GM21576 (cell line): Measurements from ENCODE around the gene OTOP3.
"Not testable (repeated sequence)": the region's sequence is repeated elsewhere in the genome, so short reads cannot be mapped to it uniquely, and the experiment has no call there.

Experiments
- ATAC-seq: cut with Tn5 transposase; IDR thresholded peaks from one replicate; pipeline ENCODE4 v1.9.1; 2021; ENCODE audit warnings: mild to moderate bottlenecking, moderate library complexity; ENCODE audit not compliant: unreplicated experiment

The OTOP3 gene, protein sequence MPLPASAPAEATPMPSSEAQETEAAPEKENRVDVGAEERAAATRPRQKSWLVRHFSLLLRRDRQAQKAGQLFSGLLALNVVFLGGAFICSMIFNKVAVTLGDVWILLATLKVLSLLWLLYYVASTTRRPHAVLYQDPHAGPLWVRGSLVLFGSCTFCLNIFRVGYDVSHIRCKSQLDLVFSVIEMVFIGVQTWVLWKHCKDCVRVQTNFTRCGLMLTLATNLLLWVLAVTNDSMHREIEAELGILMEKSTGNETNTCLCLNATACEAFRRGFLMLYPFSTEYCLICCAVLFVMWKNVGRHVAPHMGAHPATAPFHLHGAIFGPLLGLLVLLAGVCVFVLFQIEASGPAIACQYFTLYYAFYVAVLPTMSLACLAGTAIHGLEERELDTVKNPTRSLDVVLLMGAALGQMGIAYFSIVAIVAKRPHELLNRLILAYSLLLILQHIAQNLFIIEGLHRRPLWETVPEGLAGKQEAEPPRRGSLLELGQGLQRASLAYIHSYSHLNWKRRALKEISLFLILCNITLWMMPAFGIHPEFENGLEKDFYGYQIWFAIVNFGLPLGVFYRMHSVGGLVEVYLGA

DNA sequence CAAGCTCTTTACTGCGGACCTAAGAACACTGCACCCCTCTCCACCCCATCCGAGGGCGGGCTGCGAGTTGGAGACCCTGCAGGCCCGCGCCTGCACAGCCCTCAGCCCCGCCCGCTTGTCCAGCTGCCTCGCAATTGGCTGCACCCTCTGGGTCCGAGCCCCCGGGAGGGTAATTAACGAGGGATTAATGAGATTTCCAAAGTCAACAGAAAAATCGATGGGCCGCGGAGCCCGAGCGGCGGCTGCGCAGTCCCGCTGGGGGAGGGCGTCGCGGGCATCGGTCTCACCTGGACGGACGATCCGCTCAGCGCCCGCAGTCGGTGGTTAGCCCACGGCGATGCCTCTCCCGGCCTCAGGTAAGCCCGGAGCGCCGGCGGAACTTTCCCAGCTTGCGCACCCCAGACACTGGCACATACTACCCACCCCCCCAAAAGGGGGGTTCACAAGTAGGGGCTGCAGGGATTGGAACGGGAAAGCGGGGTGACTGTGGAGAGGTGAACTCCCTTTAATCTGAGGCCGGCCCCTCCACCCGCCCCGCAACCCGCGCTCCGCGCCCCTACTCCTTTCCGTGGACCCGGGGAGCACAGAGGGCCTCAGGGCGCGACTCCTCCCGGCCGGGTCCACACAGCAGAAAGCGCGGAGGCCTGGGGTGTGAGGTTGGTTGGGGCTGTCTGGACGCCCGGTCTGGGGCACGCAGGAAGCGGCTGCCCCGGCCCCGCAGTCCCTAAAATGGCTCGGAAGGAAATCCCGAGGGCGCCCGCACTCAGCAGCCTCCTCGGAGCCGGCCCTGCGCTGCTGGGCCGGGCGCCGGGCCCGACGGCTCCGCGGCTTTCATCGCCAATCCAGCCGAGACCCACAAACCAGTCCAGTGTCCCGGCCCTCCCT is at the start of gene OTOP3:
Gene OTOP3 (plus strand): TSS at position 314 of the 885 bp plus-strand sequence. CDS start 24 bp downstream, at position 338.
- no peak for ATAC-seq

DNA sequence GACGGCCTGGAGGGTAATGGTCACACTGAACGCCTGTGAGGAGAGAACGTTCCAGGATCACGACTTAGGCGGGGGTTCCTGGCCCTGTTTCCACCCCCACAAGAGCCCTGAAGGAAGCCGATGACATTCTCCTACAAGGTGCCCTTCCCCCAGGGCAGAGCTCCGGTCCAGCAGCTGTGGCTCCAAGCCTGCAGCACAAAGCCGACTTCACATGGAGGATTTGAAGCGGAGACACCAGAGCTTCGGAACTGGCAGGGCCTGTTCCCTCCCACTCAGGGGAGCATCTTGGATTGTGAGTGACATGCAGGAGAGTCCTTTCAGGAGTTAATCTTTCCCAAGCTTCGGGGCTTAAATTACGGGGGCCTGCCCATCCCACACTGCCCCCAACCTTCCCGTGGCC is 47.2 kb upstream of the OTOP3 start:
- no peak for ATAC-seq

DNA sequence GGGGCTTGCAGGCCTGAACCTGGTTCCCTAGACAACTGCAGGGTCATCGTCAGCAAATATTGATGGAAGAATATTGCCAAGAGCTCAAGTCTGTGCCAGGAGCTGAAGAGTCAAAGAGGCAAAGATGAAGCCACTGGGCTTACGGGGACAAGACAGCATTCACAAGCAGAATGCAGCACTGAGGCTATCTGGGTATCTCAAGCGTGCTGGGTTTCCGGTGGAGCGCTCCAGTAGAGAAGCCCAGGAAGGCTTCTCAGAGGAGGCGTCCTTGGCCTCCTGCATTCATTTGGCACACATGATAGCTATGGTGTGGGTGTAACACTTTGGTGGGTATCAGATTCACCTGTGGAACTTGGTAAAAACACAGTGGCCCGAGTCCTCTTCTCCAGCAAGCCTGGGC is 45.1 kb upstream of the OTOP3 start:
- no peak for ATAC-seq

DNA sequence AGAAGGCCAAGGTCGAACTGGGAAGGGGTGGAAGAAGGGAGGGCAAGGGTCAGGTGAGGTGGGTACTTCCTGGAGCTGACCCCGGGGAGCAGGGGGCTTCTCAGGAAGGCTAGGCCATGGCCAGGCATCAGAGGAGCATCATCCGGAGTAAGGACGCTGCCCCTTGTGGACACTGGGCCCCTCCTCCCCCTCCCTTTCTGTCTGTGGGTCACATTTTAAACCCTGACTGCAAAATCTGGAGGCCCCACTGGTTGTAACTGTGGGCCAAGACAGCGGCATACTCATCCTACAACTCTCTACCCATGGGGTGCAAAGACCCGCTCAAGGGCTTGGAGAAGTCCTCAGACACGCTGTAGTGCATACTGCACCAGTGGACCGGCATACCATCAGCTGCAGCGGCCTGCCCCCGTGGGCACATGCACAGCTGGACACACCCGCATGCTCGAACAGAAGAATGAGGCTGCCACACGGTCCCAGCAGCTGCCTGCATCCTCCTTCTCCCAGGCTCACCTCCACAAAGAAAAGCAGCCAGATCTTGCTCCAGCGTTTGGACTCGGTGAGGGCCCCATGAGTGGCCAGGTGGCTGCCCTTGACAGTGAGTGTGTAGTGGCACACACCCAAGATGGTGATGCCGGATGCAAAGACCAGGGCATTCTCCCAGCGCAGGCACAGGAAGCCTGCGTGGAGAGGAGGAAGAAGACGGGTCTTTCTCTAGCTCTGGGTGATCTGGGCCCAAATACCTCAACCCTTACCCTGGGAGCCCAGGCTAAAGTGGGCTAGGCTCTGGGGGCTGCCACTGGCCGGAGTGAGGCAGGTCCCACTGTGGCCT is 43.5 kb upstream of the OTOP3 start:
- ATAC-seq: no peak

DNA sequence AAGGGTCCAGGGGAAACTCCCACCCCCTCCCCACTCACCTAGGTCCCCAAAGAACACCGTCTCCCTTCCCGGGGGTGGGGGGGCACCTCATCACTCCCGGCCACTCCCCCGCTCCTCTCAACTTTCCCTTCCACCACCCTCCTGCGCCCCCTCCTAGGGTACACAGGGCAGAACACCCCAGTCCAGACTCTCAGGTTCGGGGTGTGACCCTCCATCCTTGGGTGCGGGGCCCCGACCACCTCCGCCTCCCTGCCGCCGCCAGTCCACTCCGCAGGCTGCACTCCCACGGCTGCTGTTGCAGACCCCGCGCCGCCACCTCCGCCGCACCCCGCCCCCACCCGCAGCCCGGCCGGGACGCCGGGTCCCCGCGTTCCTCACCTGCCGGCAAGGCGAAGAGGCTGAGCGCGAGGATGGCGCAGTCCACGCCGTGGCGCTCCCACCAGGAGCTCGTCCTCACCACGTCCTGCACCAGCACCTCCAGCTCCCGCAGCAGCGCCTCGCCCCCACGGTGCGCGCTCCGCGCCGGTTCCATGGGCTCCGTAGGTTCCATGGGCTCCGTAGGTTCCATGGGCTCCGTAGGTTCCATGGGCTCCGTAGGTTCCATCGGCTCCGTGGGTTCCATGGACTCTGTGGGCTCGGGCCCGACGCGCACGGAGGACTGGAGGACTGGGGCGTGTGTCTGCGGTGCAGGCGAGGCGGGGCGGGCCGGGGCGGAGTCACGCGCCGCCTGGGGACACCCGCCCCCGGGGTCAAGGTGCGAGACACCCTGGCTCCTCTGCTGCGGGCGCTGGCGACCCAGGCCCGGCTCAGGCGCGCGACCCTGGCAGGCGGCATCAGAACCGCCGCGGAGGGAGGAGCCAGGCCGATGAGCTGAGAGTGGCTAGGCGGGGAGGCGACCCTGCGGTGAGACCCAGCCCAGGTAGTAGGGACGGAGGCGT is 42.5 kb upstream of the OTOP3 start, which contains the start of gene FADS6:
Gene FADS6 (minus strand): TSS at position 660 of the 938 bp plus-strand sequence. CDS start 38 bp downstream, at position 622.
- ATAC-seq: no peak

DNA sequence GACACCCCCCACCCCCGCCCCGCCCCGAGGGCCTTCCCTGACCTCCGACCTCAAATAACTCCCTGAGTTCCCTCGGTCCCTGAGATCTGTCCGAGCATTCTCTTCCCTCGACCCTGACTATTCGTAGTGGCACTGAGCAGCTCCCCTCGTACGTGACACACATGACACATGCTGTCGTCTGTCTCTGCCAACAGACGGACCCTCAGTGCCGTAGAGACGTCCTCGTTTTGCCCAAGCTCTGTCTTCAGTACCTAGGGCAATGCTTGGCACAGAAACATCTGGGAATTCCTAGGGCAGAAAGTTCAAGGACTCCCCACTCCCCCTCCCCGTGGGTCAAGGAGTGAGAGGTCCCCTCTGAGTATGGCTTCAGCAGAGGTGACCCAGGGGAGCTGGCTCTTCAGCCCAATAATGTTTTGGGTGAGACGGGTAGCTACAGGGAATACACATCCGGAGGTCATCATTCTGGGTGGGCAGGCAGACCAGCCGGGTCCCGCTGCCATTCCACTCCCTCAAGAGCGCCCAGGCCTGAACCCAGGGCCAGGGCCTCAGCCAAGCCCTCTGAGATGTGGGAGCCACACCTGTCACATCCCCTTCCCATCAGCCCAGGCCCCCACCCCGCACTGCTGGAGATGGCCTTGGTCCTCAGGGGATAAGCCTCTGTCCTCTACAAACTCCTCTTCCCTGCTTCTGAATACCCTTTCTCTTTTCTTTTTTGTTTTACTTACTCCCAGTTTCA is 41.6 kb upstream of the OTOP3 start:
- ATAC-seq: no peak

DNA sequence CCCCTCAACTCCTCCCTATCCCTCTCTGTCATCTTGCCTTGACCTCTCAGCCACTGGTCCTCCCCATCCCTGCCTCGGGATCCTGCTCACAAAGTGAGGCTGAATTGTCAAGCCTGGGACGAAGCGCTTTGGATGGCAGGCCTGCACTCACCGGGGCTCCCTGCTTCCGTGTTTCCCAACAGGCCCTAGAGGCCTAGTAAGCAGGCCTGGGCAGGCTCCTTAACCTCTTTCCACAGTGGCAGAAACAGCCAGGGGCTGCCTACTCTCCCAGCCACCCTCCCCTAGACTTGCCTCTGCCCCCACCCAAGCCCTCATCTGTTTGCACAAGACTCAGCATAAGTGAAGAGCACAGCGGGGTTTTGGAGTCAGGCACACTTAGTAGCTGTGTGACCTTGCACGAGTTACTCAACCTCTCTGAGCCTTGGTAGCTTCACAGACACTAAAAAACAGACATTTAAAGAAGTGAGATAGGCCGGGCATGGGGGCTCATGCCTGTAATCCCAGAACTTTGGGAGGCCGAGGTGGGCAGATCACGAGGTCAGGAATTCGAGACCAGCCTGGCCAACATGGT is 37.2 kb upstream of the OTOP3 start:
- no peak for ATAC-seq

DNA sequence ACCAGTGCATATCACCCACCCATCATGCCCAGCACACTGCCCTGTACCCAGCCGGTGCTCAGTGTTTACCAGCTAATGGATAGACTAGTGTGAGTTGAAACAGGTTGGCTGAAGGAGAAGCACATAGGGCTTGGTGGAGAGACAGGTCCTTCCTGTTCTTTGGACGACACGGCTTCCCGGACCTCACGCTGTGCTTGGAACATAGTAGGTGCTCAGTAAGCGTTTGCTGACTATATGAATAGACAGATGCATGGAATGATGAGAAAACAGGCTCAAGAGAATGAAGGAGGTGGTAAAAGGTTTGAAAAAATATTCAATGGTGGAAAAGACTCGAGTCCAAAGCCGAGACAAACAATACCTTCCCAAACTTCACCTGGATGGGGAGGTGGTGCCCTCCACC is 35.5 kb upstream of the OTOP3 start:
- no peak for ATAC-seq

DNA sequence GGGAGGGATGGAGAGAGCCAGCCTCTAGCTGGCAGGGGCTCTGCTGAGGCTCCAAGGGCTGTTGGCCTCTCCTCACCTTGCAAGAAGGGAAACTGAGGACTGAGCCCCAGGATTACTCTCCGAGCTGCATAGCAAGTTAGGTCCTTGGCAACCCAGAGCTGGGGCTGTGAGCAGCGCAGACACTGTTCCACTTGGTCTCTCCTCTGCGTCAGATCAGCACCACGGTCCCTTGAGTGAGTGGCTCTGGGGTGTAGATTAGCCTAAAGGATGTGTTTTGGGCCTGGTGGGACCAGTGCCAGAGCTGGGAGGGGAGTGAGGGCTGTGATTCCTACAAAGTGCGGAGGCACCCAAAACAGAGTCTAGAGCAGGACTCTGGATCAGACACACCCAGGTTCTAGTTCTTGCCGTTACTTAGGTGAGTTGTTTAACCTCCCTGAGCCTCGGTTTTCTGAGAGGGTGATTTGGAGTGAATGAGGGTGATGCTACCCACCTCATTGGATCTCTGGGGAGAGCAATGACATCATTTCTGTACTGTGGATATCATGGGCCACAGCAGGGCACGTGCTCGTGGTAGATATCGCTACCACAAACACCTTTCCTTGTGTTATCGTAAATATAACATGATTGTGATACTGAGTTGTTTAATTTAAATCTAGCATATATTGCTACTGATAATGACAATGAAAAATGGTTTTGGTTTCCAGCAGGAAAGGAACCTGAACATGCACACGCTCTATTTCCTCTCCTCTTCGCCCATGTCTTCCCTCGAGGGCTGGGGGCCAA is 34.2 kb upstream of the OTOP3 start:
- no peak for ATAC-seq

DNA sequence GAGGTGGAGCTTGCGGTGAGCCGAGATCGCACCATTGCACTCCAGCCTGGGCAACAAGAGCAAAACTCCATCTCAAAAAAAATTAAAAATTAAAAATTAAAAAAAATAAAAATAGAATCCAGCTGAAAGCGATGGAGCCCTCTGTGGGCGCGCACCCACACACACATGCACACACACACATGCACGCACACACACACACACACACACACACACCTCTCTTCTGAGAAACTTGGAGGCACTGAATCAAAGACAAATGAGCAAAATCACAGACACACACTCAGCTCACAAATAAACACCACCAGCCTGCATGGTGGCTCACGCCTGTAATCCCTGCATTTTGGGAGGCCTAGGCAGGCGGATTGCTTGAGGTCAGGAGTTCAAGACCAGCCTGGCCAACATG is 32.7 kb upstream of the OTOP3 start:
- ATAC-seq: no peak

DNA sequence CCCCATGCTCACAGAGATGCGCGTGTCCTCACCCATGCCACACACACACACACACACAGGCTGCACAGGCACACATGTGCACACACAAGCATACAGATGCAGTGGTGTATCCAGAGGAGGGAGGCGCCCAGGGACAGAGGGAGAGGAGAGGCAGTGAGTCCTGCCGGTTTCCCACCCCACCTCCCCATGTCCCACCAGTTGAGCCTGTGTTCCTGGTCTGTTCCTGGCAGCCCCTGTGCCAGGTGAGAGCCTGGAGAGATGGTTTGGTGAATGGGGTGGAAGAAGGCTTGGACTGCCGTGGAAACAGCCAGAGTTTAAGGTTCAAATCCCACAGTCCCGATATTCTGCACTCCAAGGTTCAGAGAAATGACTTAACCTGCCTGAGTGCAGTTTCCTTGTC is 32.0 kb upstream of the OTOP3 start:
- no peak for ATAC-seq

DNA sequence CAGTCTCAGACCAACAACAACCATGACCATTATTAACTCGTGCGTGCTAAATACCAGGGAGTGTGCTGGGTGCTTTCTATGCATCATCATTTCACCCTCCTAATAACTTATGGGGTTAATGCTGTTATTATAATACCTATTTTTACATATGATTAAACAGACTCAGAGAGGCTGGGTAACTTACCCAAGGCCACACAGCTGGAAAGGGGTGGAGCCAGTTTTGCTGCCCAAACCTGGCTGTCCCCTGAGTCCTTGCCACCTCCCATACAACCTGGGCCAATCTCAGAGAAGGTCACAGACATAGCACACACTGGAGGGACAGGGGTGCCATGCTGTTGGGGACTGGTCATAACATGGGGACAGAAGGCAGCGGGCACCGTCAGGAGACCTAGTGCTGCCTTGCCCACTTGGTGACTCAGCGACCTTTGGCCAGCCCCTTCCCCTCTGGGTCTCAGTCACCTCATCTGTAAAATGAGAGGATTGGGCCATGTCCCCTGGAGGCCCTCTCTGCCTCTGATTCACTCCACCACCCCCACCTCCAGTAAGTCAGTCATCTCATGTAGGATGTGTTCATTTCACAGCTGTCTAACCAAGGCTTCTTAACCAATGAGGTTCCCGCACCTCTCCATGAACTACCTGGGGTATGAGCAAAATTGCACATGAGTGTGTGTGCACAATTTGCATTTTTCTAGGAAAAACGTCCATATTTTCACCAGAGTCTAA is 30.9 kb upstream of the OTOP3 start:
- ATAC-seq: no peak

DNA sequence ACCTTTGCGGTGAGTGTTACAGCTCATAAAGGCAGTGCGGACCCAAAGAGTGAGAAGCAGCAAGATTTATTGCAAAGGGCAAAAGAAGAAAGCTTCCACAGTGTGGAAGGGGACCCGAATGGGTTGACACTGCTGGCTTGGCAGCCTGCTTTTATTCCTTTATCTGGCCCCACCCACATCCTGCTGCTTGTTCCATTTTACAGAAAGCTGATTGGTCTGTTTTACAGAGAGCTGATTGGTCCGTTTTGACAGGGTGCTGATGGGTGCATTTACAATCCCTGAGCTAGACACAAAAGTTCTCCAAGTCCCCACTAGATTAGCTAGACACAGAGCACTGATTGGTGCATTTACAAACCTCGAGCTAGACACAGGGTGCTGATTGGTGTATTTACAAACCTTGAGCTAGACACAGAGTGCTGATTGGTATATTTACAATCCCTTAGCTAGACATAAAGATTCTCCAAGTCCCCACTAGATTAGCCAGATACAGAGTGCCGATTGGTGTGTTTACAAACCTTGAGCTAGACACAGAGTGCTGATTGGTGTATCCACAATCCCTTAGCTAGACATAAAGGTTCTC is 29.4 kb upstream of the OTOP3 start:
- ATAC-seq: not testable (repeated sequence)

DNA sequence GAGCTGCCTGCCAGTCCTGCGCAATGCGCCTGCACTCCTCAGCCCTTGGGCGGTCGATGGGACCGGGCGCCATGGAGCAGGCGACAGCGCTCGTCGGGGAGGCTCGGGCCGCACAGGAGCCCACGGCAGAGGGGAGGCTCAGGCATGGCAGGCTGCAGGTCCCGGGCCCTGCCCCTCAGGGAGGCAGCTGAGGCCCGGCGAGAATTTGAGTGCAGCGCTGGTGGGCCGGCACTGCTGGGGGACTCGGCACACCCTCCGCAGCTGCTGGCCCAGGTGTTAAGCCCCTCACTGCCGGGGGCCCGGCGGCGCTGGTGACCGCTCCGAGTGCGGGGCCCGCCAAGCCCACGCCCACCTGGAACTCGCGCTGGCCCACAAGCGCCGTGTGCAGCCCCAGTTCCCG is 28.7 kb upstream of the OTOP3 start:
- no peak for ATAC-seq

DNA sequence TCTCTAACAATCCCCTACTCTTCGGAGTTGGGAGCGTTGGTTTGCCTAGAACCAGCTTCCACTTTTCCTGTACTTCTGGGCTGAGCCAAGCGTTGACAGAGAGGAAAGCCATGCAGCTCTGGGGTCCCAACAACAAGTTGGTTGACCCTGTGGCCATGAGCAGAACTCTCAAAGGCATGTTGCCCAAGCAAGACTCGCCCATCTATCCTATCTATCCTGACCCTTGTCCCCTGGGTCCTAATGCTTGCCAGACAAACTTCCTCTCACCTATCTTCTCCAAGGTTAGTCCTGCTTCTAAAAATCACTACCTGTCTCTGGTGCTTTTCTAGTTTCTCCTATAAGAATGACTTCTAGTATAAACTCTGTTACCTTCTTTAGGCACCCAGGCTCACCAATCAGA is 26.6 kb upstream of the OTOP3 start:
- not testable (repeated sequence) for ATAC-seq

DNA sequence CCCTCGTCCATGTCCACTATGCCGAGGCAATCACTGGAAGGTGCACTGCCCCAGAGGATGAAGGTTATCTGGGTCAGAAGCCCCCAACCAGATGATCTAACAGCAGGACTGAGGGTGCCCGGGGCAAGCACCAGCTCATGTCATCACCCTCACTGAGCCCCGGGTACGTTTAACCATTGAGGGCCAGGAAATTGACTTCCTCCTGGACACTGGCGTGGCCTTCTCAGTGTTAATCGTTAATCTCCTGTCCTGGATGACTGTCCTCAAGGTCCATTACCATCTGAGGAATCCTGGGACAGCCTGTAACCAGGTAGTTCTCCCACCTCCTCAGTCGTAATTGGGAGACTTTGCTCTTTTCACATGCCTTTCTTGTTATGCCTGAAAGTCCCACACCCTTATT is 24.3 kb upstream of the OTOP3 start:
- not testable (repeated sequence) for ATAC-seq
